ENCODE data around the gene PSD2.

GRCh38 chr5:139867581-139867980 lies 72.0 kb downstream of the PSD2 start:
- TF ChIP-seq POLR2A (IDR thresholded peaks at IDR 0.05; ENCODE audit: extremely low read depth, insufficient read length) (no peak), CTCF (IDR thresholded peaks at IDR 0.05; ENCODE audit: low read depth, low read length) (no peak)

Measured in NB4 (cell line).